Karpas-422 (cell line): ENCODE results near the gene PTPRJ. TPM values are rescaled to one million over a fixed set of nuclear protein-coding genes. Genes with fewer than 3 reads are reported as not detected.
"Not testable (repeated sequence)": the region's sequence is repeated elsewhere in the genome, so short reads cannot be mapped to it uniquely, and the experiment has no call there.

Experiments used
- DNase-seq: peaks from one replicate; pipeline ENCODE4 v3.0.0-alpha.2; 2015
- H2AFZ ChIP-seq: fragments of 200-600 bp; sonication (generic); 2 replicates; pipeline ENCODE4 v1.6.1; 2014; ENCODE audit warnings: antibody characterized with exemption, low read length, mixed read lengths
- H3K27ac ChIP-seq: fragments of 200-600 bp; sonication (generic); 2 replicates; pipeline ENCODE4 v1.5.1; 2014; ENCODE audit warnings: mild to moderate bottlenecking, low read length, moderate library complexity
- H3K27me3 ChIP-seq: fragments of 200-600 bp; sonication (generic); 2 replicates; pipeline ENCODE4 v1.6.1; 2014; ENCODE audit warnings: low read length, mixed read lengths
- H3K36me3 ChIP-seq: fragments of 200-600 bp; sonication (generic); 2 replicates; pipeline ENCODE4 v1.6.1; 2014; ENCODE audit warnings: low read length, mixed read lengths; ENCODE audit not compliant: insufficient read depth
- H3K4me1 ChIP-seq: fragments of 200-600 bp; sonication (generic); 2 replicates; pipeline ENCODE4 v1.6.1; 2014; ENCODE audit warnings: mild to moderate bottlenecking, low read length, mixed read lengths
- H3K4me2 ChIP-seq: fragments of 200-600 bp; sonication (generic); 2 replicates; pipeline ENCODE4 v1.6.1; 2014; ENCODE audit warnings: low read length, low read depth, mild to moderate bottlenecking; ENCODE audit not compliant: poor library complexity, severe bottlenecking
- H3K4me3 ChIP-seq: fragments of 200-600 bp; sonication (generic); 2 replicates; pipeline ENCODE4 v1.5.1; 2014; ENCODE audit warnings: mild to moderate bottlenecking, antibody characterized with exemption, low read length, mixed read lengths
- H3K79me2 ChIP-seq: fragments of 200-600 bp; sonication (generic); 2 replicates; pipeline ENCODE4 v1.6.1; 2014; ENCODE audit warnings: mild to moderate bottlenecking, low read length, mixed read lengths
- H3K9ac ChIP-seq: fragments of 200-600 bp; sonication (generic); 2 replicates; pipeline ENCODE4 v1.6.0; 2014; ENCODE audit warnings: low read length
- H3K9me2 ChIP-seq: fragments of 200-600 bp; sonication (generic), shearing (Covaris generic); replicated peaks from 2 replicates; pipeline ENCODE4 v1.6.0; 2014; ENCODE audit warnings: mild to moderate bottlenecking, low read length, moderate library complexity; ENCODE audit not compliant: insufficient read depth
- H3K9me3 ChIP-seq: fragments of 300-700, 200-600 bp; sonication (generic); 2 replicates; pipeline ENCODE4 v1.6.1; 2014; ENCODE audit warnings: low read length, mixed read lengths
- H4K20me1 ChIP-seq: fragments of 200-600 bp; sonication (generic); 2 replicates; pipeline ENCODE4 v1.6.1; 2014; ENCODE audit warnings: mild to moderate bottlenecking, antibody characterized with exemption, low read length, low read depth; ENCODE audit not compliant: insufficient read depth
- total RNA-seq: library from RNA; depleted of rRNA; stranded (reverse); fragments of >200 nt; shearing (Covaris generic); gene quantifications from 2 replicates; pipeline ENCODE4 v1.2.3, GENCODE V29; 2014; ENCODE audit warnings: low replicate concordance

Gene PTPRJ
- total RNA-seq, 1 experiment from 2014 or later = 132 TPM

DNA sequence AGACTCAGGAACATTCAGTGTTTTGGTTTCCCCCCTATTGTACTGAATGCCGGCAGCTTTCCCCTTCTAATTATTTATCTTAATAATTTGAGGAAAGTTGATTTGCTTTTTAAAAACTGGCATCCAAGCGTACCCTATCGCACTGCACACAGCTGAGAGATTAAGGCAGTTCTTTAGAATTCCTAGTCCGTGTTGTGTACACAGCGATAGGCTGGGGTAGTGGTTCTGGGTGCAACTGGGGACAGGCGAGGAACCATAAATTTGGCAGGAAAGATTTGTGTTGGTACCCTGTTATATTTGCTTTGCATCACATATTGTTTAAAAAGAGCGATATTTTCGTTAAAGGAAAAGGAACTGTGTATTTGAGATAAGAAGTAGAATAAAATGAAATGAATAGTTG, 39.2 kb downstream of the PTPRJ start:
- no peak overlapping the region for H2AFZ ChIP-seq
- DNase-seq = no peak
- H3K79me2 ChIP-seq = peaks cover 75% of the 10 kb centered on the region
- H3K4me2 ChIP-seq = peak overlapping the region; percentile 75
- no peaks in the 10 kb centered on the region for H3K9me2 ChIP-seq
- peak overlapping the region; percentile 99 for H3K27ac ChIP-seq
- H3K9ac ChIP-seq = peak overlapping the region; percentile 71
- H3K36me3 ChIP-seq = 0 out of 2 replicates have a peak, but pooled peaks cover 9% of the 10 kb centered on the region
- peaks cover 3% of the 10 kb centered on the region; the same call in 1 of the 2 replicates for H4K20me1 ChIP-seq
- no peaks in the 10 kb centered on the region for H3K27me3 ChIP-seq
- peaks cover 99% of the 10 kb centered on the region for H3K4me1 ChIP-seq
- H3K9me3 ChIP-seq = no peaks in the 10 kb centered on the region
- peak overlapping the region; percentile 62 for H3K4me3 ChIP-seq

DNA sequence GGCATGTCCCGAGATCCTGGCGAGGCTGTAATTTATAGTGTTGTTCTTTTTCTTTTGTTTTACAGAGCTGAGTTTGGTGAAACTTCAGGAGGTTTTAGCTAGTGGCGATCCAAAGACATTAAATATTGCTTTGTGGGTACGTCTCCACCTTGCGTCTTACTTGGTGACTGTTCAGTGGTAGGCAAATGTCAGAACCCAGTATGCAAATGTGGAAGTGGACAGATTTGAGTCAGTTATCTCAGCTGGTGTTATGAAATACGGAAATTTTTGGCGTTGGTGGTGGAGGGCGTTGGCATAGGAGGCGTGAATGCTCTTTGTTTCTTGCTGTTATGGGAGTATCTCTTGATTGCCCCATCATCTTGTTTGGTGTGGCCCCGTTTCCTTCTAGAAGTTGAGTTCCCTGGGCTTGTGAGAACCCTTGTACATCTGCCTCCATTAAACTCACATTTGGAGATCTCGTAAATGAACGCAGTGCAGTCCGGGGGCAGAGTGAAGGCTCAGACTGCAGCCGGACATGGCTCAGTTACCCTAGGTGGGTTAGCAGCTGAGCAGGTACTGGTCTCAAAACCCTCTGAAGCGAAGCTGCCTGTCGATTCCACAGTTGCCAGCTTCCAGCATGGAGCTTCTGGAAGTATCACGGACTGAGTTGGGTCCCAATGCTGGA, 39.9 kb downstream of the PTPRJ start:
- Histone ChIP-seq H3K4me3 (peak overlapping the region; percentile 62), H3K36me3 (0 out of 2 replicates have a peak, but pooled peaks cover 11% of the 10 kb centered on the region), H3K4me2 (peak overlapping the region; percentile 75), H3K9me3 (no peaks in the 10 kb centered on the region), H3K27me3 (no peaks in the 10 kb centered on the region), H3K79me2 (peaks cover 75% of the 10 kb centered on the region), H3K27ac (peak overlapping the region; percentile 99), H3K4me1 (peaks cover 99% of the 10 kb centered on the region), H3K9ac (peak overlapping the region; percentile 71), H3K9me2 (no peaks in the 10 kb centered on the region), H4K20me1 (peaks cover 3% of the 10 kb centered on the region; the same call in 1 of the 2 replicates), H2AFZ (no peak overlapping the region)
- peak; percentile 96 for DNase-seq

DNA sequence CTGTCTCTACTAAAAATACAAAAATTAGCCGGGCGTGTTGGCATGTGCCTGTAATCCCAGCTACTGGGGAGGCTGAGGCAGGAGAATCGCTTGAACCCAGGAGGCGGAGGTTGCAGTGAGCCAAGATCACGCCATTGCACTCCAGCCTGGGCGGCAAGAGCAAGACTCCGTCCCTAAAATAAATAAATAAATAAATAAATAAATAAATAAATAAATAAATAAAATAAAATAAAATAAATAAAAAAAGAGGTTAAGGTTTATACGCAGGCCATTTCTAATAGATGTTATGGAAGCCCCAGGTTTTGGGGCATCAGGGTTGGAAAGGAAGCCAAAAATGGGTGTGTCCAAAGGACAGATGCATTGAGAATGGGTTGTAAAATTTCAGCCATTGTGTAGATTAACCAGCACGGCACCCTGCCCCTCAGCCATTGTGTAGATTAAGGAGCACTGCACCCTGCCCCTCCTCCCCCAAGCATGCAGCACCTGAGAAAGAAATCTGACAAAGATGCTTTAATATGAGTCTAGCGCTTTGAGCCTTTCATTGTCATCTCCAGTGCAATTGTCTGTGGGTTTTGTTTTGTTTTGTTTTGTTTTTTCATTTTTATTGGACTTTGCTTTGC, 41.0 kb downstream of the PTPRJ start:
- Histone ChIP-seq H3K4me1 (peaks cover 99% of the 10 kb centered on the region), H3K79me2 (peaks cover 76% of the 10 kb centered on the region), H3K36me3 (peaks cover 21% of the 10 kb centered on the region), H3K9ac (peak overlapping the region; percentile 78), H3K4me3 (peak overlapping the region; percentile 60; the same call in 1 of the 2 replicates), H3K4me2 (peak overlapping the region; percentile 80), H3K27ac (peak overlapping the region; percentile 99)
- H2AFZ ChIP-seq, H3K9me2 ChIP-seq, H3K9me3 ChIP-seq, H3K27me3 ChIP-seq, H4K20me1 ChIP-seq: not testable (repeated sequence)
- peak; percentile 67 for DNase-seq

DNA sequence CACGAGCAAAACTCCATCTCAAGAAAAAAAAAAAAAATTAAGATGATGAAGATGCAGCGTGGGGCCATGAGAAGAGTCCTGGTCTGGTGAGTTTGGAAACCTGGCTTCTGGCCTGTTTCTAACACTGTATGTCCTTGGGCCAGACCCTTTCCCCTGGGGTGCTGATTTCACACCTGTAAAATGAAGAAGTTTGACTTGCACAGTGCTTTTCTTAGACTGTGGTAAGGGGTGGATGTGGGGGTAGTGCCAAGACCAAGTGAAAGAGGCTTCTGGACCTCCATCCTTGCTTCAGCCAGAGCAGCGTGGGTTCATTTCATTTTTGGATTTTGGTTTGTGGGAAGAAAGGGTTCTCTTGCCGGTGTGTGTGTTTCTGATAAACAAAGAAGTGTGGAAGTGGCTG, 42.1 kb downstream of the PTPRJ start:
- Histone ChIP-seq H3K4me2 (peak overlapping the region; percentile 80), H2AFZ (no peak overlapping the region), H3K4me1 (peaks cover 97% of the 10 kb centered on the region), H3K27me3 (no peaks in the 10 kb centered on the region), H3K36me3 (peaks cover 21% of the 10 kb centered on the region), H3K27ac (peak overlapping the region; percentile 99), H3K9me2 (no peaks in the 10 kb centered on the region), H3K9me3 (no peaks in the 10 kb centered on the region), H3K4me3 (peak overlapping the region; percentile 60), H3K79me2 (peaks cover 74% of the 10 kb centered on the region), H4K20me1 (peaks cover 3% of the 10 kb centered on the region; the same call in 1 of the 2 replicates), H3K9ac (peak overlapping the region; percentile 78)
- peak; percentile 93 for DNase-seq

DNA sequence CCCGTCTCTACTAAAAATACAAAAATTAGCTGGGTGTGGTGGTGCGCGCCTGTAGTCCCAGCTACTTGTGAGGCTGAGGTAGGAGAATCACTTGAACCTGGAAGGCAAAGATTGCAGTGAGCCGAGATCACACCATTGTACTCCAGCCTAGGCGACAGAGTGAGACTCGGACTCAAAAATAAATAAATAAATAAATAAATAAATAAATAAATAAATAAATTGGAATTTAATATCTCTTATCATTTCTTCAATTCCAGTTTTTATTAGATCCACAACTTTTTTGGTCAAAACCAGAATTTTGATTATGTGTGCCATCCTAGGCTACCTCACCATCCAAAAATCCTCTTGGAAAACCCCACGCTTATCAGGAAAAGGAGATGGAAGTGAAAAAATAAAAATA, 43.2 kb downstream of the PTPRJ start:
- not testable (repeated sequence) for DNase-seq, H2AFZ ChIP-seq, H4K20me1 ChIP-seq, H3K27me3 ChIP-seq, H3K9me2 ChIP-seq, H3K9me3 ChIP-seq
- H3K79me2 ChIP-seq = peaks cover 74% of the 10 kb centered on the region
- peaks cover 21% of the 10 kb centered on the region for H3K36me3 ChIP-seq
- H3K27ac ChIP-seq = peak overlapping the region; percentile 99
- H3K4me1 ChIP-seq = peaks cover 97% of the 10 kb centered on the region
- H3K9ac ChIP-seq = peak overlapping the region; percentile 78
- peak overlapping the region; percentile 80 for H3K4me2 ChIP-seq
- H3K4me3 ChIP-seq = peak overlapping the region; percentile 60

DNA sequence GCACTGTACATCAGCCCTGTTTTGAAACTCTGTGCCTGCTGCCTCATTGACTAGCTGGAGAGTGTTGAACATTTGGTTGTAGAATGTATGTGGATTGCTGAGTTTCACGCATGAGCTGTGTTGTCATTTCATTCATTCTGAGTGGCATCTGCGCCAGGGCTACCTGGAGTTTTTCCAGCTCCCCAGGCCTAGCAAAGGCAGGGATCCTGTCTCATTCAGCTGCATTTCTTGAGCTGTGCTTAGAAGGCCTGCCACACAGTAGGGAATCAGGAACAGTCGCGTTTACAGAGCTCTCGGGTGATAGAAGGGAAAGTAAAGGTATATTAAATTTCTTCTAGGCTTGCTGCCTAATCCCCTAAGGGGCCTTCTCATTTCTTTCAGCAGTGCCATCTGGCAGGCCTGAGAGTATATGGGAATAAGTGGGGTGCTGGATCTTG, 44.3 kb downstream of the PTPRJ start:
- H3K4me3 ChIP-seq = peak overlapping the region; percentile 40
- no peaks in the 10 kb centered on the region for H3K9me3 ChIP-seq
- peaks cover 85% of the 10 kb centered on the region for H3K79me2 ChIP-seq
- peak overlapping the region; percentile 80 for H3K4me2 ChIP-seq
- no peaks in the 10 kb centered on the region for H3K9me2 ChIP-seq
- no peak overlapping the region for H2AFZ ChIP-seq
- H3K27ac ChIP-seq = peak overlapping the region; percentile 99
- H4K20me1 ChIP-seq = no peaks in the 10 kb centered on the region
- DNase-seq = no peak
- peaks cover 97% of the 10 kb centered on the region for H3K4me1 ChIP-seq
- peaks cover 21% of the 10 kb centered on the region for H3K36me3 ChIP-seq
- H3K9ac ChIP-seq = peak overlapping the region; percentile 61
- H3K27me3 ChIP-seq = no peaks in the 10 kb centered on the region

DNA sequence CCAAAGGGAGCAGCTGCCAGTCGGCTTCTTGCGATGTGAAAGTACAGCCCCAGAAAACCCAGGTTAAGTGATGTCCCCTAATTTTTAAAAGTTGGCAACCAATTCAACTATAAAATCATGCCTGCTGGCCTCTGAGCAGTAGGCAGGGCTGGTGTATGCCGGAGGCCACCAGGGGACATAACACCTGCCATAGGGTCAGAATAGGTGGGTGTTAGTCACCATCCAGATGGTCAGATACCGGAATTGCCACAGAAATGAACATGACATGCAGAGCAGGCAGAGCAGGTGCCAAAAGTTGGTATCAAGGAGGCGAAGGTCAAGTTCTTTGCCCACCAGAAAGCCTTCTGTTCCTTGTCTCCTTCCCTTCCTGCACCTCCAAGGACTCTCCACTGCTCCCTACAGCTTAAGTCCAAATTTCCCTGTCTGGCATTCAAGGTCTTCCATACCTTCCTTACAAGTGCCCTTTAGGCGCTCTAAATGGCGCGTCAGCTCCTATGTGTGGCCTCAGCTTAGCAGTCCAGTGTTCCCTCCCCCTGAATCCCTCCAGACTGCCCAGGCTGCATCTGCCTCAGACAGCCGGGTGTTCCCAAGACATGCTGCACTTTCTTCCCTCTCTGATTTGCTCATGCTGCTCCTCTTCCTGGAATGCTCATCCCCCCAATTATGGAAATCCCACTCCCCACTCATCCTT, 45.1 kb downstream of the PTPRJ start:
- Histone ChIP-seq H3K27me3 (no peaks in the 10 kb centered on the region), H3K4me1 (peaks cover 97% of the 10 kb centered on the region), H3K79me2 (peaks cover 90% of the 10 kb centered on the region), H3K9me3 (no peaks in the 10 kb centered on the region), H2AFZ (no peak overlapping the region), H4K20me1 (no peaks in the 10 kb centered on the region), H3K9me2 (no peaks in the 10 kb centered on the region), H3K27ac (peak overlapping the region; percentile 99), H3K4me3 (peak overlapping the region; percentile 40; the same call in 1 of the 2 replicates), H3K4me2 (peak overlapping the region; percentile 80), H3K36me3 (peaks cover 21% of the 10 kb centered on the region), H3K9ac (peak overlapping the region; percentile 61)
- DNase-seq = no peak

DNA sequence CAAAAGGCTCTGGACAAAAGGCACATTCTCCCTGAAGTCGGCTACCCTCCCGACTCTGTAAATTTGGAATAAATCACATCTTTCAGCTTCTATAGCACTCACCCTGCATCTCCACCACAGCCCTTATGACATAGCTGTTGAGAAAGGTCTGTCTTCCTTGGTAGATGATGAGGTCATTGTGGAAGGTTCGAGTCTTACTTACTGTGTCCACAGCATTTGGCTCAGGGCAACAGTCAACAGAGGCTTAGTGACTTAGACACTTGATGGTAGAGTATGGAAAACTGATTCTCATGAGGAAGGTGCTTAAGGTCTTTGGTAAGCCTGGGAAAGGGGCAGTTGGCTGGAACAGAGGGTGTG, 45.6 kb downstream of the PTPRJ start:
- Histone ChIP-seq H3K36me3 (peaks cover 18% of the 10 kb centered on the region), H4K20me1 (no peaks in the 10 kb centered on the region), H3K4me2 (peak overlapping the region; percentile 25), H3K27me3 (no peaks in the 10 kb centered on the region), H3K4me1 (peaks cover 96% of the 10 kb centered on the region), H3K79me2 (peaks cover 89% of the 10 kb centered on the region), H3K9me3 (no peaks in the 10 kb centered on the region), H3K9ac (peak overlapping the region; percentile 61), H3K27ac (peak overlapping the region; percentile 99), H3K4me3 (no peak overlapping the region), H2AFZ (no peak overlapping the region), H3K9me2 (no peaks in the 10 kb centered on the region)
- no peak for DNase-seq
